Activated CD8-positive, alpha-beta memory T cell treated with anti-CD3 and anti-CD28 coated beads, Interleukin-2, amount 50 U/mL, for 4 hours (primary cell): ENCODE results near the gene SEC23B.
"Not testable (repeated sequence)": the region's sequence is repeated elsewhere in the genome, so short reads cannot be mapped to it uniquely, and the experiment has no call there.

Source experiments
- DNase-seq: peaks from one replicate; pipeline ENCODE4 v3.0.0-alpha.2; 2020

Gene SEC23B

DNA sequence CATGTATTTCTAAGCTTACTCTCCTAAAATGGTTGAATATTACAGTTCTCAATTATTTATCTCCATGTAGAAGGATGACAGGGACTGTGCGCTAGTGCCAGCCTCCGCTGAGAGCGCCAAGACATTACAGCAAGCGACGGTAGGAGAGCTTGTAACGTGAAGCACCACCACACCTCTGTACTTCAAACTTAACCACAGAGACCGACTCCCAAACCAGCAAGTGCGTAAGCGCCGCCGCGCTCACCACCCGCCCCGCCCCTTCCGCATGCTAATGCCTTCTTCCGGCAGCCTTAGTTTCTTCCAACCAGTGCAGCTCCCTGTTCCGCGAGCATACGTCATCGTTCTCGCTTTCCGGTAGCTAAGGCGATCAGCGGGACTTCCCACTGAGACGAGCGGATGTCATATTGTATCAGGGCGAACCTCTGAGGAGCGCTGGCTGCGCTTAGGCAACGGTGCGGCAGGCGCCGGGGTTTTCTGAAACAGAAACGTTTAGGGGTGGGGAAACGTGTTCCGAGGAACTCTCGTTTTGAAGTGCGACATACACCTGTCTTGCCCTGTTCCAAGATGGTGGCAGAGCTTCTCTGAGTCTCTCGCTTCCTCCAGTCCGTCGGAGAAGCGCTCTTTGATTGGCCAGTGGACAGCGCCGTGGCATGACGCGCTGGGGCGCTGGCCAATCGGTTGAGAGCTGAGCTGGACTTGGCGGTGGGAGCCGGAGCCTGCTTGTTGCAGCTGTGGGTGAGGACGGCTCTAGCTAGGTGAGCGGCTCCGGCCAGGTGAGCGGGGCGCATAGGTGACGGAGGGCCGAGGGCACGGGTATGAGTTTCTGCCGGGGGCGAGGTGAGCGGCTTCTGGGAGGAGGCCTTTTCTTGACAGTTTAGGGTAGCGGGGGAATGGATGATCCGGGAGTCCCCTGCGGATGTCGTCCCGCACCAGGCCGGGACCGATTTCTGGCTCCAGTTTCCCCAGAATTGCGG is at the start of gene SEC23B:
TSS of gene SEC23B (plus strand) at position 723 of the 974 bp plus-strand sequence. CDS start 2,896 bp downstream, outside the sequence.
- DNase-seq, result peak; percentile 97

DNA sequence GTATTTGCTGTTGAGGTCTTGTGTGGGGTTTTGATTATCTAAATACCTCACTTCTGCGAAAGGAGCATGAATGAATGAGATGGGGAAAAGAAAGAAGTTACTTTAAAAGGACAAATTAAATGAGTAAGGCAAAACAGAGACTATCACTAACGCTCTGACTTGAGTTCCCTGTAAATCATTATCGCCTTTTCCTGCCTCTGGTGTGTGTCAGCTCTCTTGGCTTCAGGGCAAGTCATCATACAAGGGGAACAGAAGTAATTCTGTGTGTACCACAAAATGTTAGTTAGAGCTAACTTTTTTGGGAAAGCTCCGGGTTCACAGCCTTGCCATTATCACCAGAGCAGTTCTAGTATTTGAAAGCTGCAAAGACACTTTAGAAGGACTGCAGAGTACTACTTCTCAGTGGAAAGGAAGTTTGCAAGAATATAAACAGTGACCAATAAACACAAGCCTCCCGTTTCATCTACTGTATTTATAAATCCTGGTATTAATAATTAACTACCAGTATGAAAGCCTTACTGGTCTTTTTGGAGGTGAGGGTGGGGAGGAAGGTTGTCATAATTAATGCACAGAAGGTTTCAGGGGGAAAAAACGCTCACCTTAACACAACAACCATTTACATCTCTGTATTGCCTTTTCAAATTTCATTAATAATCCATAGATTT is 42.1 kb upstream of the SEC23B start:
- DNase-seq, result no peak

DNA sequence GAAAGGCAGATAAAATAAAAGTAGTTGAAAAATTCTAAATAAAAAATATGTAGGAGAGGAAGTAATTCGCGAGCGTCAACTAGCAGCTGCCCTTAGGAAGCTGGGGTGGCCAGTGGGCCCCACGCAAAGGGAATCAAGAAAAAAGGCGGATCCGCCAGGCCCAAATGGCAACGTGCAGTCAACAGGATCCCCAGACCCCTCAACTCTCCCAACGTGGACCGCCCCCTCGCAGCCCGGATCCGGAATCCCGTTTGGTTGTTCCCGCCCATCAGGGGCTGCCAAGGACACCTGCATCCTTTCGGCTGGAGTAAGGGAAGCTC is 41.2 kb upstream of the SEC23B start:
- no peak for DNase-seq

DNA sequence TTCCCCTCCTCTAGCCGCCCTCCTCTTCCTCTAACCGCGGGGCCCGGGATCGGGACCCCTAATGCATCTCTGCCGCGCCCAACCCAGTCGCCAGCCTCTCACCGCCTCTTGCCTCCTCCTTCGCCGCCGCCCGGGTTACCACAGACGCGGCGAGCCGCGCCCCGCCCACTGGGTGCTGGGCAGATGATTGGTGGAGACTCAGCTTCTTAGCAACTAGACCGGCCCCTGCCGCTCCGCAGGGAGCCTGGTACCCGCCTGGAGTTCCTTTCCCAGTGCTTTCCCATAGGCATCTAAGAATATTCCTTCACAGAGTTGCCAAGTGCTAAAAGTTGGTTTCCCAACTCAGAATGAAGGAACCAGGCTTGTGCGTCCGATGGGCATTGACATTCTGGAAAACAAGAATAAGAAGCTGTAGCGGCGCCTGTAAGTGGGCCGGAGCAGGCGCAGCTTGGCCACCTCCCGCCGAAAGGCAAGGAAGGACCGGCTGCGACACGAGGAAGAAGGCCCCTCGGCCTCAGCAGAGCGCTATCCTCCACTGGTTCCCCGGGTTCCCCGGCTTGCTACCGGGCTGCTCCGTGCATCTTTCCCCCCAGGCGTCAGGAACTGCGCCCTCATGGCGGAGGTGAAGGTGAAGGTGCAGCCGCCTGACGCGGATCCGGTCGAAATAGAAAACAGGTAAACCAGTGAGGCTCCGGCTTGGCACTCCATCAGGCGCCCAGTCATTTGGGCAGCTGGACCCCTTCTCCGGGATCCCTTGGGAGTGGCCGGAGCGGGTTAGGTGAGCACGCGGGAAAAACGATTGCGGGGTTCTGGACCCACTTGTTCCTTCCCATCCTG is 40.6 kb upstream of the SEC23B start, which contains the start of the genes DZANK1 and POLR3F:
TSS of gene DZANK1 (minus strand) at position 137 of the 837 bp plus-strand sequence. CDS start 1,672 bp downstream, outside the sequence.
TSS of gene POLR3F (plus strand) at position 497 of the 837 bp plus-strand sequence. CDS start at position 614, 117 bp downstream.
- peak; percentile 93 for DNase-seq

DNA sequence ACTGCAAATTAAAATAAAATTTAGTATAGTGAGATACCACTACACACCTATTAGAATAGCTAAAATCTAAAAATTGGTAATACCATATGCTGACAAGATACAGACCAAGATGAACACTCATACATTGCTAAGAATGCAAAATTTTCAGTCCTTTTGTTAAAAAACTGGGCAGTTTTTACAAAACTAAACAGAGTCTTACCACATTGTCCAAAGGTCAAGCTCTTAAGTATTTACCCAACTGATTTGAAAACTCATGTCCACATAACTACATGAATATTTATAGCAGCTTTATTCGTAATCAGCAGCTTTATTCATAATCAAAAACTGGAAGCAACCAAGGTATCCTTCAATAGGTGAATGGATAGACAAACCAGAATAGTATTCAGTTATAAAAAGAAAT is 30.5 kb upstream of the SEC23B start:
- DNase-seq, result no peak

DNA sequence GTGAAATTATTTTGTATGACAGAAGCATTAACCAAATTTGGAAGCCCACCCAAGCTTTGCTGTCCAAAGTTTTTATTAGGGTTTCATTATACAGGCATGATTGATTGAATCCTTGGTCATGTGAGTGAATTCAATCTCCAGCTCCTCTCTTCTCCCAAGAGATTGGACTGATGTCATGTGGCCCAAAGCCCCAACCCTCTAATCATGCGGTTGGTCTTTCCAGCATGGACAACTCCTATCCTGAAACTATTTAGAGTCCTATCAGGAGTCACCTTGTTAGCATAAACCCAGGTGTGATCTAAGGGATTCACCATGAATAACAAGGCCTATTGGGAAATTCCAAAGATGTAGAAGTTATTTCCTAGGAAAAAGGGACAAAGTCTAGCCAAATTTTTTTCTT is 29.9 kb upstream of the SEC23B start:
- no peak for DNase-seq

DNA sequence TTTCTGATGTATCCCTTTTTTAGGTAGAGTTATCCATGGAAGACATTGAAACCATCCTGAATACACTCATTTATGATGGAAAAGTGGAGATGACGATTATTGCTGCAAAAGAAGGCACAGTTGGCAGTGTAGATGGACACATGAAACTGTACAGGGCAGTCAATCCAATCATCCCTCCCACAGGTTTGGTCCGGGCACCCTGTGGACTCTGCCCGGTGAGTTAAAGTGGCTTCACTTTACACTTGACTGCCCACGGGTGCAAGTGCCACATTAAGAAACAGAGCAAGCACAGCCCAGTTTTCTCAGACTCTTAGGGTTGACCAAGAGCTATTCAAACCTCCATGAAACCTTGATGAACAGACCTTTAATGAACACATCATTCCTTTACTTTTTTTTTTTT is 26.1 kb upstream of the SEC23B start:
- no peak for DNase-seq

DNA sequence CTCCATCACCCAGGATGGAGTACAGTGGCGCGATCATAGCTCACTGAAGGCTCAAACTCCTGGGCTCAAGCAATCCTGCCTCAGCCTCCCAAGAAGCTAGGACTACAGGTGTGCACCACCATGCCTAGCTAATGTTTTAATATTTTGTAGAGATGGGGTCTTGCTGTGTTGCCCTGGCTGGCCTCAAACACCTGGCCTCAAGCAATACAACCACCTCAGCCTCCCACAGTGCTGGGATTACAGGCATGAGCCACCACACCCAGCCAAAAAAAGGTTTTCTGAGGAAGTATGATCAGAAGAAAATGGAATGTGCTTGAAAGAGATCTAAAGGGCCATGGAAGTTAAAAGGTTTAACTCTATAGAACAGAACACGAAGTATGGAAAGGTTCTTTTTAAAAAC is 19.4 kb upstream of the SEC23B start:
- no peak for DNase-seq

DNA sequence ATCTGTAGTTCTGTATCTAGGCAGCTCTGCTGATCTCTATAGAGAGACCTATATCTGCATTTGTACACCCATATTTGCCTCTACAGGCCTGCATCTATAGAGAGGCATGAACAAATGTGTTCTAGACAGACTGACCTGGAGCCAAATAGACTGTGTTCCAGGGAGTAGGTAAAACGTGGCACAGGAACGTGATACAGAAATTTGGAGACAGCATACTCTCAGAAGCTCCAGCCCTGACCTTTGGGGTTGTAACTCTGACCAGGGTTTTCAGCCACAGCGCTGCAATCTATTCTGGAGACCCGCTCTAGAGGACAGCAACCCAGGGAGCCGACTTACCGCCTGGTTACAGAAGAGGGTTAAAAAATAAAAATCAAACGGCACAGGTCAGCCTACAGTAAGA is 11.7 kb upstream of the SEC23B start:
- DNase-seq, result no peak

DNA sequence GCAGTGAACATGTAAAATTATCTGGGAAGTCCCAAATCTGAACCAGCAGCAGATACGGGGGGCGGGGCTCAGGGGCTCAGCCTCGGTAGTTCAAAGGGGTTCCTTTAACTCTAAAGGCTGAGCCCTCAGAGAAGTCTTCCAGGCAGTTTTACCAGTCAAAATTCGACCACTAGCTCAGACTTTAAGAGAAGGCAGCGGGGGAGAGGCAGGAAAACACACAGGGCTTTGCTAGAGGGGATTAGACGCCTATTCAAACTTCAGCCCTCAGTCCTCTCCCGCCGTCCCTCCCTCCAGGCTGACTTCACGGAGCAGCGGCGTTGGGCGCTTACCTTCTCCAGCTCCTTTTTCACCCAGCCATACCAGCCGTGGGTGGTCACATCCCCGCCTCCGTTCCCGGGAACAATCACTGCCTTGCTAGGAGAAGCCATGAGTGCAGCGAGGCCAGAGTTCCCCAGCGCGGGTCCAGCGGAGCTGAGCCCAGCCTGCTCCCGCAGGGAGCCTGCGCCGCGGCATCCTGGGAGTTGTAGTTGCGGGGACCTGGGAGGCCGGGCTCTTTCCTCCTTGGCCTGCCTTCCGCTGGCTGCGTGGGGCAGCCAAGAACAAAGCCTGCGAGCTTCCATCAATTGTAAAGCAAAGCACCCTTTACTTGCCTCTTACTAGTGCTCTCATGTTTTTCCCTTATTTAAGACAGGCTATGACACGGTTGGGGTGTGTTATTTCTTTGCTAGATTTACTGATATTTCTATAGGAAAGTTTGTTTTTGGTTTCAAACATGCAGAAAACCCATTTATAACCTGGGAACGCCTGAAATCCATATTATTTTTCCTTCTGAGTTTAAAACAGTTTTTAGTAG is 10.8 kb upstream of the SEC23B start, which contains the start of gene RBBP9:
TSS of gene RBBP9 (minus strand) at position 486 of the 853 bp plus-strand sequence. CDS start at position 428, 58 bp downstream.
- DNase-seq, result peak; percentile 77

DNA sequence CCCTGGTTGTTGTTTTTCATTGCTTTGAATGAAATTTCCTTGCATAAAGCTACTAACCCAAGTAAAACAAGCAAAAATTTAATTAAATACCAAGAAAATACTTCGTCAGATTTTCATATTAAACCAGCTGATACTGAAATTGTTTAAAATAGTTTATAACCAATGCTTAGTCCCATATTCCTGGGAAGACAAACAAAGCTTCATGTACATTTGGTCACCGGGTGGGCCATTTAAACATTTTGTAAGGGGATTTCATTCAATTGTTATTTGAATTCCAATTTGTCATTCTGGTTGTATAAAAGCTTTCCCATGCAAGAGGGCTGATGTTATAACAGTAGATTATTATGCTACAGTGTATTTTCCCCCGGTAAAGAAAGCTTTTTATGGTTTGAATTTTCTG is 10.1 kb upstream of the SEC23B start:
- DNase-seq, result no peak

DNA sequence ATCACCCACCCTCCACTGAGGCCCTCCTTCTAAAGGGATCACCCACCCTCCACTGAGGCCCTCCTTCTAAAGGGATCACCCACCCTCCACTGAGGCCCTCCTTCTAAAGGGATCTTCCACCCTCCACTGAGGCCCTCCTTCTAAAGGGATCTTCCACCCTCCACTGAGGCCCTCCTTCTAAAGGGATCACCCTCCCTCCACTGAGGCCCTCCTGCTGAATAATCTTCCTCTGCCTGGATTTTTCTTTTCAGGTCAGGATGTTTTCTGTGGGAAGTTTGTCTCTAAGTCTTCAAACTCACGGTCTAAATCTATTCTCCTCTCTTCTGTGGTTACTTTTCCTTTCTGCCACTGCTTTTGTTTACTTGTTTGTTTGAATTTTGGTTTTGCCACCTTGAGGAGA is 6.1 kb upstream of the SEC23B start:
- not testable (repeated sequence) for DNase-seq

DNA sequence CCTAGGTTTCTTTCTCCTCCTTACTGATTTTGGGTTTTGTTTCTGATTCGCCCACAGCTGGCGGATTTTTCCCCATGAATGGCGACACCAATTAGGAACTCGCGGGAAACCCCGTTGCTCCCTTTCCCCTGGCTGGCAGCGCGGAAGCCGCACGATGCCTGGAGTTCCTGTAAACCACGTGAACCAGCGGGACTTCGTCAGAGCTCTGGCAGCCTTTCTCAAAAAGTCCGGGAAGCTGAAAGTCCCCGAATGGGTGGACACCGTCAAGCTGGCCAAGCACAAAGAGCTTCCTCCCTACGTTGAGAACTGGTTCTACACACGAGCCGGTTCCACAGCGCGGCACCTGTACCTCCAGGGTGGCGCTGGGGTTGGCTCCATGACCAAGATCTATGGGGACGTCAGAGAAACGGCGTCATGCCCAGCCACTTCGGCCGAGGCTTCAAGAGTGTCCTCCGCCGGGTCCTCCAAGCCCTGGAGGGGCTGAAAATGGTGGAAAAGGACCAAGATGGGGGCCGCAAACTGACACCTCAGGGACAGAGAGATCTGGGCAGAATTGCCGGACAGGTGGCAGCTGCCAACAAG is 3.2 kb upstream of the SEC23B start:
- DNase-seq, result no peak

DNA sequence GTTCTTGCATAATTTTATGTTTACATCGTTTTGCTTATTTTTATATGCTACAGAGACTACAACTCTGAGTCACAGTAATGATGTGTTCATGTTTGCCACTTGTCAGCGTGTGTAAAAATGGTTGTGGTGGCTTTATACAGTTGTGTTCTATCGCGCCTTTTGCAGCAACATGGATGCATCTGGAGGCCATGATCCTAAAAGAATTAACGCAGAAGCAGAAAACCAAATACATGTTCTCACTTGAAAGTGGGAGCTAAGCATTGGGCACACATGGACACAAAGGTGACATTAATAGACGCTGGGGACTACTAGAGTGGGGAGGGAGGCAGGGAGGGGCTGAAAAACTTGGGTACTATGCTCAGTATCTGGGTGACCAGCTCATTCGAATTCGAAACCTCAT is 996 bp upstream of the SEC23B start:
- no peak for DNase-seq

DNA sequence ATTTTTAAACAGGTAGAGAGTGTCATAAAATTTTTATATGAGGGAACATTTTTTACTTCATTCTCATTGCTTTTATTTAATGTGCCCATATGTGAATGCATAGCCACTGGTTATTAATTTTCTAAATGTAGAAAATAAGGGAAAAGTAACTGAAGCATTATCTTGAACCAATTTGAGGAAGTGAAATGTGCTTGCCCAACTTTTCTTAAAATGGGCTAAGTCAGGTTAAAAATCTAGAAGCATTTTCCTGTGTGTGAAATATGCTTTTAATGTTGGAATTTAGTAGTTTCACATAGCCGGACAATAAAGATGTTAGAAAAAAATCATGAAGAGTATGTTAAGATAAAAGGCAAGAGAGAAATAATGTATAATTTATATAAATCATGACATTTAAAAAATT is 3.8 kb downstream of the SEC23B start:
- DNase-seq, result no peak

DNA sequence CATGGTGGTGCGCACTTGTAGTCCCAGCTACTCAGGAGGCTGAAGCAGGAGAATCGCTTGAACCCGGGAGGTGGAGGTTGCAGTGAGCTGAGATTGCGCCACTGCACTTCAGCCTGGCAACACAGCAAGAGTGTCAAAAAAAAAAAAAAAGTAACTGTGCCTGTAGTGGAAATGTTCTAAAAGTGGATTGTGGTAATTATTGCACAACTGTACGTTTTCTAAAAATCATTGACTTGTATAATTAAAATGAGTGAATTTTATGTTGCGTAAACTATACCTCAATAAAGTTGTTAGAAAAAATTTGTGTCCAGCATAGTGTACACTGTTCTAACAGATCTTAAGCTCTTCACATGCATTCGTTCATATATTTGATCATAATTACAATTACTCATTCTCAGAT is 5.5 kb downstream of the SEC23B start:
- DNase-seq, result no peak

DNA sequence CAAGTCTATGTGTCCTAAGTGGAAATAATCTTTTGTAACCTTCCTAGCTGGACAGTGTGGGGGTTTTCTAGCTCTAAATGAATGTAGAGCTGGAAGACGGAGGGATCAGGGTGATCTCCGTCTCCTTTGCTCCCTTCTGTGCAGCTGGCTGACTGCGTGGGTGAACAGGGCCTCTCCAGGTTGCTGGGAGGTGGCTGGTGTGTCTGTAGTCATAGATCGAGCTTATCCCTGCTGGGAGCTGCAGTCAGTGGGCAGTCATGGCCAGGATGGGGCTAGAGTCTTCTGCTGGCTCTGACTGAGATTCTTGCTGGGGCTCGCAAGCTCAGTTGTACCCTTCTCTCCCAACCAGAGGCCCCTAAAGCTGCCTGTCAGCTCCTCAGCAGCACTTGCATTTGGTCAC is 6.4 kb downstream of the SEC23B start:
- DNase-seq, result no peak

DNA sequence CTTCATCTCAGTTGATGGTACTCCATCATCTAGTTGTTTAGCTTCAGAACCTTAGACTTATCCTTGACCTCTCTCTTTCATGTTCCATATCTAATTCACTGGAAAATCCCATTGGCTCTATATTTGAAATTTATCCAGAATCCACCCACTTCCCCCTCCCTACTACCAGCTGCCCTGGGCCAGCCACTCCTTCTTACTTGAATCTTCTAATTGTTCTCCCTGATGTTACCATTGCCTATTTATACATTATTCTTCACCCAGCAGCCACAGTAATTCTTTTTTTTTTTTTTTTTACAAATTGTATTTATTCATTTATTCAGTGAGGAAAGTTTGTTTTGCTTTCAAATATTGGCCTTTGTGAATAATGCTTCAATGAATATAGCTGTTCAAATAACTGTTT is 8.2 kb downstream of the SEC23B start:
- DNase-seq, result no peak

DNA sequence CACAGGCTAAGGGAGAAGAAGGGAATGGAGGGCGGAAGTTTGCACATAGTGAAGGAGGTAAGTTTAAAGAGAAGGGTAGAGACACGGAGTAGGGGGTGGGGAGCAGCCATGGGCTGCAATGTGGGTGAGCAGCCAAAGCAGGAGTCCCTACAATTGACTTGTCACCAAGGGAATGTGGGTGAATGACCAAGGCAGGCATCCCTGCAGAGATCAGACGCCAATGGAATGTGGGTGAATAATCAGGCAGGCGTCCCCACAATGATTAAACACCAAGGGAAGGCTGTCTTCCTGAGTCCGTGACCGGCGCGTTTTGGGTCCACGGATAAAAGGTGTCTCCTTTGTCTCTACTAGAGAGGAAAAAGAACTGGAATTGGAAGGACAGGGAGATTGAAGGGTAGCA is 14.3 kb downstream of the SEC23B start:
- DNase-seq, result not testable (repeated sequence)

DNA sequence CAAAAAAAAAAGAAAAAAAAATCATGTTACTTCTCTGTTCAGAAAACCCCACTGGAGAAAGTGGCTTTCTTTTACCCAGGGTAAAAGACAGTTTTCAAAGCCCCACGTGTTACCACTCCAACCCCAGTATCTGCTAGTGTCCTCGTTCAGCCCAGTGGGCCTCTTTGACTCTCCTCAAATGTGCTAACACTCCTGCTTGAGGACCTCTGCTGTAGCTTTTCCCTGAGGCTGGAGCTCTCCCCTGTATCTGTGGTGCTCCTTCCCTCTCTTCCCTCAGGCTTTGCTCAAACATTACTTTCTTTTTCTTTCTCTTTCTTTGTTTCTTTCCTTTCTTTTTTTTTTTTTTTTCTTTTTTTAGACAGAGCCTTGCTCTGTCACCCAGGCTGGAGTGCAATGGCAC is 15.3 kb downstream of the SEC23B start:
- DNase-seq, result no peak

DNA sequence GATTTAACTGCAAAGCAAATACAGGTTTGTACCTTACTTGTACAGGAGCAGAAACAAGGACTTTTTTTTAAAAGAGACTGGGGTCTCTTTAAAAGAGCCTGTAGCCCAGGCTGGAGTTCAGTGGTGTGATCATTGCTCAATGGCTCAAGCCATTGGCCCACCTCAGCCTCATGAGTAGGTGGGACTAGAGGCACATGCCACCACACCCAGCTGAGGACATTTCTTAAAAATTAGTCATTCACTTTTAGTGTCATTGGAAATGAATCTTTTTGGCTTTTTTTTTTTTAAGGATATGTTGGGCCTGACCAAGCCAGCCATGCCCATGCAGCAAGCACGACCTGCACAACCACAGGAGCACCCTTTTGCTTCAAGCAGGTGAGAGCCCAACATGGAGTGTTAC is 16.9 kb downstream of the SEC23B start:
- DNase-seq, result no peak

DNA sequence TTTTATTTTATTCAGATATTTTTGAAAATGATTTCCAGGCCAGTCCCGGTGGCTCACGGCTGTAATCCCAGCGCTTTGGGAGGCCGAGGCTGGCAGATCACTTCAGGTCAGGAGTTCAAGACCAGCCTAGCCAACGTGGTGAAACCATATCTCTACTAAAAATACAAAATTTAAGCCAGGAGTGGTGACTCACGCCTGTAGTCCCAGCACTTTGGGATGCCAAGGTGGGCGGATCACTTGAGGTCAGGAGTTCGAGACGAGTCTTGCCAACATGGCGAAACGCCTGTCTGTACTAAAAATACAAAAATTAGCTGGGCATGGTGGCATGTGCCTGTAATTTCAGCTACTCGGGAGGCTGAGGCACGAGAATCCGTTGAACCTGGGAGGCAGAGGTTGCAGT is 19.0 kb downstream of the SEC23B start:
- DNase-seq, result not testable (repeated sequence)
